GM21528 (cell line): Measurements from ENCODE around the gene INPP5D.
A peak's percentile ranks its signal among the peaks of the same experiment; 100 is the strongest.
"Not testable (repeated sequence)": the region's sequence is repeated elsewhere in the genome, so short reads cannot be mapped to it uniquely, and the experiment has no call there.

ENCODE experiments used
- ATAC-seq: cut with Tn5 transposase; IDR thresholded peaks from one replicate; pipeline ENCODE4 v1.9.1; 2021; ENCODE audit warnings: mild to moderate bottlenecking, moderate library complexity; ENCODE audit not compliant: unreplicated experiment, low FRiP score

INPP5D gene

DNA sequence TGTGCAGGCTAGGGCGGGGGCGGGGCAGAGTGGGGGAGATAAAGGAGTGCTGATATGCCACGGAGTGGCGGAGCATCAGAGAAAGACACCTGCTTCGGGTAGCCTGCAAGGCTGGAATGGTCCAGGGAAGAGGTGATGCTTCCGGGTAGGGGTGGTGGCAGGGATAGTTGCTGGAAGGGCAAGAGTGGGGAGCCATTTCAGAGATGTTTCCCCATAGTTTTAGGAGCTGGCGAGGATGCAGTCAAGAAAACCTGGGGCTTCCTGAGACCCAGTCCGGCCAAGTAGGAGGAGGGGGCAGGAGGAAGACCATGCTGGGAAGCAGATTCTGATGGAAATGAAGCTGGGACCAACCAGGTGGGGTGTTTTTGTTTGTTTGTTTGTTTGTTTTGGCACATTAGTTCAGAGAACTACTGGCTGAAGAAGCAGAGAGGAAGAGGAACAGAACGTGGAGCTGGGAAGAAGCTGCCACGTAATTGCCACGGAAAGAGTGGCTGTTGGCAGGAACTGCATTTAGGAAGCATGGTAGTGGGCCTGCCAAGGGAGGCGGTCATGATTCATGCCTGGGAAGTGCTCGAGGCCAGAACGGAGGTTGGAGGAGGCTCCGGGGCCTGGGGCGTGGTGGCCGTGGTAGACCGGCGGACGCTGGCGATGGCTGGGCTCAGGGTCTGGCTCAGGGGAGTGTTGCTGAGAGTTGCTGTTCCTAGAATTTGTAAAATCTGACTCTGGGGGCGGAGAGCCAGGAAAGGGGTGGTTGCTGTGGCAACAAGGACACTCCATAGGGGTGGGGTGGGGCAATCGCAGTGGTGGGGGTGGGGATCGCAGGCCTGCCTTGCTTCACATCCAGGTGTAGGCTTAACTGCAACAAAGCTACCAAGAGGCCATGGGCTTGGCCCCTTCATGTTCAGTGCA lies 8.6 kb upstream of the INPP5D start:
- no peak for ATAC-seq

- not testable (repeated sequence) for ATAC-seq
Measured at GRCh38 chr2:233052517-233052916, 7.6 kb upstream of the INPP5D start.

DNA sequence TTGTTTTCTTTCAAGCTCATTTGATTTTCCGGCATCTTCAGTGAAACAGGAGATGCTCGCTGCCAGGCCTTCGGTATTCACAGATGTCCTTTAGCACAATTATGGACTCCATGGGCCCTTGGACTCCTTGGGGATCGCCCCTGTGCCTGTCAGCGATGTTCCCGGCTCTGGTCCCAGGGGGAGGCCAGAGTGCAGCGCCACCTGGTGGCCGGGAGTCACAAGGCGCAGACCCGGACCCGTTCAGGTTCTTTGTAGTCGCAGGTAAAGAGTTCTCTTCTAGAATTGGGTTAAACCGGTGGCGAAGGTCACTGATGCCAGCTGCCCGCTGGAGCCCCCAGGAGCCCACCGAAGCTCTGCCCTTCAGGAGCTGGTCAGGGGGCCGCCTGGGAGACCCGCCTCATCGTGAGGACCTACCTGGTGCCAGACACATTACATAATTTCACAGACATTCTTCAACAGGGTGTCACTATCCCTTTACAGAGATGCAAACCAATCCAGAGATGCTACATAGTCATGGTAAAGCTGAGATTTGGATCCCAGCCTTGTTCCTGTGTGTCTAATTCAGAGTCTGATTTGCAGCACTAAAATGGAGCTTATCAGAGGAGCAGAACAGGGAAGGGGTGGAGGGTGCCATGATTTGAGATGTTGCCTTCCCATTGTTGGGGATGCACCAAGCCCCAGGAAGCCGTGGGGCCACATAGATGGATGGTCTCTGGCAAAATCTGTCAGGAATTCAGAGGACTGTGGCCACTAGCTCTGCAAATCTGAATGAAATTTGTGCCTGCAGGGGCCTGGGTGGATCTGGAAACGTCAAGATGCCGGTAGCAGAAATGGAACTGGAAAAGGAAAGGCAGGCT lies 6.0 kb upstream of the INPP5D start:
- no peak for ATAC-seq

DNA sequence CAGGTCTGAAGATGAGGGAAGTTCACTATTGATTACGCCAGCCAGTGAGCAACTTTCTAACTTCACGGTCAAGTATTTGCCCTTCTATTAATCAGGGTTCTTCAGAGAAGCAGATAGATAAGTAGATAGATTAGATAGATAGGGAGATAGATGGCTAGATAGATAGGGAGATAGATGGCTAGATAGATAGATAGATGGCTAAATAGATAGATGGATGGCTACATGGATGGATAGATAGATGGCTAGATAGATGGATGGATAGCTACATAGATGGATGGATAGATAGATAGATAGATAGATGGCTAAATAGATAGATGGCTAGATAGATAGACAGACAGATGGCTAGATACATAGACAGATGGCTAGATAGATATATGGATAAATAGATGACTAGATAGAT lies 4.8 kb upstream of the INPP5D start:
- no peak for ATAC-seq

DNA sequence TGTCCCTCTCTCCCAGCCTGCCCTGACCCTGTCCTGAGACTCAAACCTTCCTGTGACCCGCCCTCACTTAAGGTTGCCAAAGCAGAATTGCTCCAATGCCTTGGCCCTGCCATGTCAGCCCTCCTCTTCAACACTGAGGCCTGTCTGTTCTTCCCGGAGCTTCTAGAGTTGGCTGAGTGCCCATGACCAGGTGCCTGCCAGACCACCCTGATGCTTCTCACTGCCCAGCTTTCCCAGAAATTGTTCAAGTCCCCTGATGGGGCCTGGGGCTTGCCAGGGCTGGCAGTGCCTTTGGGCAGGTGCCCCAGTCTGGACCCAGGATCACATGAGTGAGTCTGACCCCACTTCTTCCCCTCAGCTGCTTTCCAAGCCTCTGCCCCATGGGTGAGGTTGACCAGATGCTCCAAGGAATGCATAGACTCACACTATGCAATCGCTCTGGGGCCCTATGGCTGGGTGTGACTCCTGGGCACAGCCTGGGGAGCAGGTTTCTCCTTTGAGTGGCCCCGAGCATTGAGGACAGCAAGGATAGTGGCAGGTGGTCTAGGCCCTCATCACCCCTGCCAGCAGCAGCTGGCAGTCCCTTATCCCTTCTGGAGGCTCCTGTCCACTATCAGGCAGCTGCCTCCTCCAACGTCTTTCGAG lies 3.1 kb upstream of the INPP5D start:
- ATAC-seq: no peak

GRCh38 chr2:233058717-233059546 lies 1.2 kb upstream of the INPP5D start:
- ATAC-seq: no peak

- ATAC-seq: no peak
Measured at GRCh38 chr2:233059547-233059796, 670 bp upstream of the INPP5D start.

DNA sequence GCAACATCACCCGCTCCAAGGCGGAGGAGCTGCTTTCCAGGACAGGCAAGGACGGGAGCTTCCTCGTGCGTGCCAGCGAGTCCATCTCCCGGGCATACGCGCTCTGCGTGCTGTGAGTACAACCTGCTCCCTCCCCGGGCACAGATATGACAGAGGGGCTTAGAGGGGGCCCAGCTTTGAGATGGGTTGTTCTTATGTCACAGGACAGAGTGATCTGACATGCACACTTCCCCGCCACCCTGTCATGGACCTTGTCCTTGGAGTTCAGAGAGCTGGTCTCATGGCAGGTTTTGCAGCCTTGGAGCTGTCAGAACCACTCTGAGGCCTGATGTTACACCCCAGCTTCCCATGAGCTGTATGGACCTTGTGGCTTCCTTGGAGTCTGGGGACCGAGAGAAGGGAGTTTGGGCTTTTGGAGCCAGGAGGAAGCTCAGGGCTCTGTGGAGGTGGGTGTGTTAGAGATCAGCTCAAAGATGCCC lies 398 bp downstream of the INPP5D start:
- peak; percentile 6 for ATAC-seq

DNA sequence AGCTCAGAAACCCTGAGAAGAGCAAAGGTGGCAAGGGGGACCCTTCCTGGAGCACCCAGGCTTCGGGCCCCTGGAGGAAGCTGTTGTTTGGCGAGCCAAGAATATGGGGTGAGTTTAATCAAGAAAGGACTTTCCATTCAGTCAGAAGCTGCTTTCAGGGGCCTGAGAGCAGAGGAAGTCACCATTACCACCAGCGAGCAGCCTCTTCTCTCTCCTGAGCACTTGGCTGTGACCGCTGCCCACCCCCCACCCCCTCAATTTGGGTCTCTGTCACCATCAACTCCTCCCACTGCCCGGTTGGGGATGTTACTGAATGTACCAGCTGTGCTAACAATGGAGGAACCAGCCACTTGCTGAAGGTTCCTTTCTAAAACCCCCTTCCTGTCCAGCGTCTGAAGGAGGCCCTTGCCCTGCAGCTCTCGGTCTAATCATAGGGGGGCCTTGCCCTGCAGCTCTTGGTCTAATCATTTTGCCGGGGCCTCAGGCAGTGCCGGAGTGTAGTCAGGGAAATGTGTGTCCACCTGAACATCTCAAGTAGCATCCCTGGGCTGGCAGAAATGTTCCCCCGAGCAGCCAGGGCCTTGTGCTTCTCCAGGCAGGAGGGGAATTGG lies 943 bp downstream of the INPP5D start:
- no peak for ATAC-seq

GRCh38 chr2:233061591-233062450 lies 1.7 kb downstream of the INPP5D start:
- ATAC-seq: no peak

- ATAC-seq: no peak
Measured at GRCh38 chr2:233062451-233062850, 2.3 kb downstream of the INPP5D start.

DNA sequence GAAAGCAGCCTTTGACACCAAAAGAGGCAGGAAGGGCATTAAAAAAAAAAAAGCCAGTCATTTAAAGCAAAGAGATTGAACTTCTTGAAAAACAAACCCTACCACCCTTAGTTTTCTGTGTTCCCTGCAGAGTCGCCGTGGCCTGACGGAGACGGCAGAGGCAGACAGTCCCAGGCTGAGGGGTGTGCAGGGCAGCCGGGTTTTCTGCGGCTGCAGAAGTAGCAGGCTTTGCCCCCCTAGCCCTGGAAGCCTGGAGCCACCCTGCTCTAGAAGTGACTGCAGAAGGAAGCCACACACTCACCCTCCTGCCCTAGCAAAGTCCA lies 2.8 kb downstream of the INPP5D start:
- ATAC-seq: no peak

DNA sequence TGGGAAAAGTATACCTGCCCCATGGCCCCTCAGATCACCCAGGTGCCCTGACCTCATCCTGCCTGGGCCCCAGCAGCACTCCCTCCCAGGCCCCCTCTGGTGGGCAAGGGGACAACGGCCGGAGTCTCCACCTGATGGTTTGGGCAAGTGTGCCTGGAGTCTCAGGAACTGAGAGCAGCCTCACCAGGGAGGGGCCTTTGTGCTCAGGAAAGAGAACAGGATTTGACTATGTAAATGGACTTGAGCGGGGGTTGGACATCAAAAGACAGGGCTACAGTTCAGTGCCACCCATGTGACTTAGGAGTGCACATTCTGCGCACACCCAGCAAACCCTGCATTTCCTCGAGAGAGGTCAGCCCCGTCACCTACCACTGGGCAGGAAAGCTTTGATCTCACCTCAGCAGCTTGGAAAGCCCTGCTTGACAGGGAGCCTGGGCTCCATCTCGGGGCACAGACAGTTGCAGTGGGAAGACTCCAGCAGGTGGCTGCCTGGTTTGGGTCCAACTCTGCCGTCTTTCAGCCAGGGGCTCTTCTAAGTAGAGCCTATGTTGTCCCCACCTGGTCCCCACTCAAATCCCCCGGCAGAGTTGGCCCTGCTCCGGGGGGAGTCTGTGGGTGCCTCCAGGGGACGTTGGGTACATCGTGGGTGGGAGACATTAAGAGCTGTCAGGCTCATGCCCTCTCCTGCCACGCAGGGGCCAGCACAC lies 3.3 kb downstream of the INPP5D start:
- ATAC-seq: peak; percentile 36

DNA sequence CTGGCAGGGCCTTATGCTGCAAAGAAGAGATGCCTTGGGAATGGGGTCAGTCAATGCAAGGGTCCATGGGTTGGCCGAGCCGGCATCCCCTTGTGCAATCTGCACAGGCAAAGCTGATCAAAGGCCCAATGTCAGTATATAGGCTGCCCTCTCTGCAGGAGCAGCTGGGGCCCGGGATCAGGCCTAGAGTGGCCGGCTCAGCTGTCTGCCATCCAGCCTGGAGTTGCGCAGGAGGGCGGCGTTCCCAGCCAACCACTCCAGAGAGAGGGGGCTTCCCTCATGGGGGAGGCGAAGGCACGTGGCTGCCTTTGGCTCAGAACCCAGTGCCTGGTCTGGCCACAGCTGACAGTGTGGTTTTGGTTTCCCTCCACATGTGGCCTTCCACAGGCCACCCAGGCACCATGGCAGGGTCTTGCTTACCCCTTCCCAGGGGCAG lies 3.9 kb downstream of the INPP5D start:
- ATAC-seq: no peak

- ATAC-seq: no peak
Measured at GRCh38 chr2:233064530-233065199, 4.5 kb downstream of the INPP5D start.

DNA sequence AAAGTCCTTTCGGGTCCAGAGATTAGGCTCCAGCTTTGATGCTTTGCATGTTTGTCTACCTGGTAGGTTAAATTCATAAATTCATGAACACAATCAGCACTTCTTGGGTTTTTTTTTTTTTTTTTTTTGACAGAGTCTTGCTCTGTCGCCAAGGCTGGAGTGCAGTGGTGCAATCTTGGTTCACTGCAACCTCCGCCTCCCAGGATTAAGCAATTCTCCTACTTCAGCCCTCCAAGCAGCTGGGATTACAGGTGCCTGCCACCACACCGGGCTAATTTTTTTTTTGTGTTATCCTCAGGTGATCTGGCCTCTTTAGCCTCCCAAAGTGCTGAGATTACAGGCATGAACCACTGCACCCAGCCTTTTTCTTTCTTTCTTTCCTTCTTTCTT lies 5.1 kb downstream of the INPP5D start:
- ATAC-seq: not testable (repeated sequence)

- ATAC-seq: no peak
Measured at GRCh38 chr2:233065954-233066470, 5.9 kb downstream of the INPP5D start.
